ENCODE measurements around the gene KLHDC7A. TPM values are rescaled to one million over a fixed set of nuclear protein-coding genes. Genes with fewer than 3 reads are reported as not detected.

Gene KLHDC7A
- total and polyA plus RNA-seq, 2 donors (not counting 3 experiments of a cell fraction or from before 2014, with no cell fraction given) = not detected

GRCh38 chr1:18485227-18485626 is 4.5 kb downstream of the KLHDC7A start:
- dilution Hi-C loops (cut with MboI; ENCODE audit: extremely low pct_ligation_motif_present, low sequenced_read_pairs) = no loop called here
- no peak for DNase-seq (ENCODE audit: low read depth, low spot score)
- ChIA-PET CTCF (no interaction called here), POLR2A (no interaction called here)
- H3K9me3 ChIP-seq (replicated peaks; ENCODE audit: control insufficient read depth, insufficient read depth, low read length) = no peaks in the 10 kb centered on the region
- no peaks in the 10 kb centered on the region for H3K36me3 ChIP-seq (ENCODE audit: control insufficient read depth in 2 of 2, extremely low read depth in 1 of 2, insufficient read depth in 2 of 2, low read length in 2 of 2)
- no peak overlapping the region for H3K27ac ChIP-seq (ENCODE audit: insufficient read depth, low read depth, low read length)
- H3K4me2 ChIP-seq (ENCODE audit: insufficient read depth, low read length) = no peak overlapping the region
- H3K9ac ChIP-seq (replicated peaks; ENCODE audit: extremely low read depth, insufficient read depth, low read length) = no peak overlapping the region
- no peaks in the 10 kb centered on the region for H4K20me1 ChIP-seq (replicated peaks; ENCODE audit: control insufficient read depth, extremely low read depth, insufficient read depth, low read length)
- intact Hi-C loops (cut with micrococcal nuclease) = no loop called here
- no peaks in the 10 kb centered on the region for H3K9me1 ChIP-seq (replicated peaks; ENCODE audit: control insufficient read depth, extremely low read depth, insufficient read depth, low read length)
- H3K27me3 ChIP-seq (ENCODE audit: control insufficient read depth in 2 of 2, insufficient read depth in 2 of 2, low read length in 2 of 2) = no peaks in the 10 kb centered on the region
- BruUV-seq (replicated peaks) = no TSS peak
- no peak for TF ChIP-seq GATA2 (IDR thresholded peaks at IDR 0.05; ENCODE audit: insufficient read depth, insufficient read length, low read depth, low read length)
- TF ChIP-seq FOS (IDR thresholded peaks at IDR 0.05; ENCODE audit: borderline replicate concordance, insufficient read depth, low read length) = no peak
- TF ChIP-seq MAX (IDR thresholded peaks at IDR 0.05; ENCODE audit: insufficient read depth, insufficient read length) = no peak
- TF ChIP-seq POLR2A (IDR thresholded peaks at IDR 0.05; ENCODE audit: low read depth, low read length) = no peak
- TF ChIP-seq EZH2 (IDR thresholded peaks at IDR 0.05; ENCODE audit: borderline replicate concordance, low read depth, low read length, severe bottlenecking) = no peak
- no peak for TF ChIP-seq POLR2AphosphoS5 (IDR thresholded peaks at IDR 0.05; ENCODE audit: insufficient read depth, low read depth, low read length)
- TF ChIP-seq JUN (IDR thresholded peaks at IDR 0.05; ENCODE audit: borderline replicate concordance, insufficient read depth, insufficient read length, low read depth) = no peak
- TF ChIP-seq MYC (IDR thresholded peaks at IDR 0.05; ENCODE audit: low read depth, low read length) = no peak
- no peak for TF ChIP-seq CTCF (IDR thresholded peaks at IDR 0.05; ENCODE audit: extremely low read depth in 1 of 2, insufficient read depth in 1 of 2, low read depth in 1 of 2, low read length in 2 of 2)
- H3K79me2 ChIP-seq (ENCODE audit: control insufficient read depth, insufficient read depth, low read length) = no peaks in the 10 kb centered on the region
- H2AFZ ChIP-seq (ENCODE audit: low read depth, low read length) = no peak overlapping the region
- no peaks in the 10 kb centered on the region for H3K4me1 ChIP-seq (ENCODE audit: control insufficient read depth, extremely low read depth, insufficient read depth, low read length)
- H3K4me3 ChIP-seq (replicated peaks in 1 of 3; ENCODE audit: insufficient read depth in 1 of 3, low read depth in 1 of 3, low read length in 3 of 3) = no peak overlapping the region
- FAIRE-seq = no peak

Data from endothelial cell of umbilical vein (primary cell).